Measurements from ENCODE around the gene TMEM167A.

TMEM167A gene

DNA sequence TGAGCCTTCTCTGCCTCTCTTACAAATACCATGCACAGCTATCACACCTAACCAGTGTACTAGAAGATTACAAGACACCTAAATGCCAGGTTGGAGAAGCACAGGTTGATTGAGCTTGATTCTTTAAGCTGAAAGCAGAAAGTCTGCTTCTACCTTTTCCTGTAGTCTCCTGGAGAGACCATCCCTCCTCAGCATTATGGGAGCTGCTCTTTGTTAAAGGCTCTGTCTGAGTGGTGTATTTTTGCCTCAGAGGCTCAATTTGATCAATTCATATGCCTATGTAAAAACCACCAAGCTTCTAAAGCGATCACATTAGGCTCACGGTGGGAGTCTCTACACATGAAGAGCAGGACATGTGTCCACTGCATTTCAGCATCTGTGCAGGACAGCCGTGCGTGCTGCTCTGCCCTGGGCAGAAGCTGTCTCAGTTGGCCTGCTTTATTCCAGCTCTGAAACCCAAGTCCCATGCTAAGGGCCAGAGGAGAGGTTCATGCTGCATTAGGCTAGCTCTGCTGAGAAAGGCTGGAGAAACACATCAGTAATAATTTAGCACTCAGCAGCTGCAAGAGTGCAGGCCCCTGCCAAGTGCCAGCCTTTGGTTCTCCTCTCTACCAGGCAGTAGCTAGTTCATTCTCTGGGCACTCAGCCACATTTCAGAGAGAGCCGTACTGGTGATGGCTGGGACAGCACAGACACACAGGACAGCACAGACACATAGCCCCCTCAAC lies 41.7 kb downstream of the TMEM167A start:
- DNase-seq (ENCODE audit: low read depth, low spot score), result no peak

DNA sequence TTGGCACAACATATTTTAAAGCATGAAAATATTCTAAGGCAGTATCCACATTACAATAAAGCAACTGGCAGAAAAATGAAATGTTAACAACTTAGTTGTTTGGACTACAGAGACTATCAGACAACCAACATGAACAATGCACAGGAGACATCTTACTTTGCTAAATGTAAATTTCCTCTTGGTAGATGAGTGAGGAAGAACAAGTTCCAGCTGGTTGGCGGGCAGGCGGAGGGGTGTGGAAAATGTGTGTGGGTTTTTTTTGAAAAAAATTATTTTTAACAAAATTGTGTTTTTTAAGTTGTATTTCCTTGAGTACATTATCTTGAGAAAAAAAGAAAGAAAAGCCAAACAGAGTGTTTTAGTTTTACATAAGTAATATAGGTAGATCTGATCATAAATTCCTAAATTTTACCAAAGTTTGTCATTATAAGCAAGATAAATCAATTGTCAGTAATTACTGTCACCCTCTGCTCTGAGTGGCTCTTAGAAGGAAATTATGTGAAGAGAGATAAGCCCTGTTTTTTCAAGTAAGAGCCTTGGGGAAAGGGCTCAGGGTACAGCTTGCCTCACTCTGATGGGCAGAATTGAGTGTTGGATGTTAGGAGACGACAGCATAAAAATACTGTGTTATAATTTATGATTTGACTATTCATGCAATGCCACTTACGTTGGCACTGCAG lies 42.5 kb downstream of the TMEM167A start:
- no peak for DNase-seq (ENCODE audit: low read depth, low spot score)

DNA sequence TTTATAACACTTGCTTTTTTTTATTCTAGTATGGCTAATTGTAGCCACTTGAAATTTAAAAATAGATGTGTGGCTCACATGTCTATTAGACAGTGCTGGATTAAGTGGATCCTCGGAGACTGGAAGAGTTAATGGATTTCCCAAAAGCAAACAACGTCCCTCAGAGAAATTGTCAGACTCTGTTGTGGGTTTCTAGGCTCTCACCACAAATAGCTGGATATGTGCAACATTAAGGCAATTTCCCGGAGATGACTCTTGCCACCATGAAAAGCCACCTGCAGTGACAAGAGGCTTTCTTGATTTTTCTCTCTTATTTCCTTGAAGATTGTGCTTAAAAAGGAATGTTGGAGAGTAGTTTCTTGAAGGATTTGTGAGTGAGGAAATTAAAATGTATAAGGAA lies 43.2 kb downstream of the TMEM167A start:
- no peak for DNase-seq (ENCODE audit: low read depth, low spot score)

DNA sequence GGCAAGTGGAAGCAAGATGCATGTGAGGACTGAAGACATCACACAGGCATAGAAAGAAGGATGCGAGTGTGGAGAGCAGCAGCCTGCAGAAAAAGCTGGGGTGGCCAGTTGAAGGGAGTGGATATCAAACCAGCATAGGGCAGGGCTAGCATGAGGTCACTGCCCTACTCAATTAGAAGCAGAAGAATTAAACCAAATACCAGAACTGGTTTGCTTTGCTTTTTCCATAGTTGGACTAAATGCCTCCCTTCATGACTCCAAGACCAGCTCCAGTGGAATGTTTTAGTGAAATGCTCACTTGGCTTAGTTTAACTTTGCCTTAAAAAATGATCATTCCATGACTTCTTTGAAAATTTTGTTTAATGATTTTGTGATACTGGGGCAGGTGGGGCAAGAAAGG lies 45.8 kb downstream of the TMEM167A start:
- no peak for DNase-seq (ENCODE audit: low read depth, low spot score)

DNA sequence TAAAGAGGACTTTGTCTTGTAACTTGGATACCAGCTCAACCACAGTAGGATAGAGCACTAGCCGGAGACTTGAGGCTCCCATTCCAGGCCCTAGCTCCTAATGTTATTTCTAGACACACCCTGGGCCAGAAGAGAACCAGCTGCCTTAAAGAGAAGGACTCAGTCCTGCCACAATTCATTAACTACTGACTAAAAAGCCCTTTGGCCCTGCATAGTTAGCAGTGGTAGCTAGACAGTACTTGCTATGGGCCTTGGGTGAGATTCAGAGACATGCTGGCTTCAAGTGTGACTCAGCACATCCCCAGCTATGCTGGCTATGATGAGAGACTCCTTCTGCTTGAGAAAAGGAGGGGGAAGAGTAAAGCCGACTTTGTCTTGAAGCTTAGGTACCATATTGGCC lies 47.3 kb downstream of the TMEM167A start:
- no peak for DNase-seq (ENCODE audit: low read depth, low spot score)

DNA sequence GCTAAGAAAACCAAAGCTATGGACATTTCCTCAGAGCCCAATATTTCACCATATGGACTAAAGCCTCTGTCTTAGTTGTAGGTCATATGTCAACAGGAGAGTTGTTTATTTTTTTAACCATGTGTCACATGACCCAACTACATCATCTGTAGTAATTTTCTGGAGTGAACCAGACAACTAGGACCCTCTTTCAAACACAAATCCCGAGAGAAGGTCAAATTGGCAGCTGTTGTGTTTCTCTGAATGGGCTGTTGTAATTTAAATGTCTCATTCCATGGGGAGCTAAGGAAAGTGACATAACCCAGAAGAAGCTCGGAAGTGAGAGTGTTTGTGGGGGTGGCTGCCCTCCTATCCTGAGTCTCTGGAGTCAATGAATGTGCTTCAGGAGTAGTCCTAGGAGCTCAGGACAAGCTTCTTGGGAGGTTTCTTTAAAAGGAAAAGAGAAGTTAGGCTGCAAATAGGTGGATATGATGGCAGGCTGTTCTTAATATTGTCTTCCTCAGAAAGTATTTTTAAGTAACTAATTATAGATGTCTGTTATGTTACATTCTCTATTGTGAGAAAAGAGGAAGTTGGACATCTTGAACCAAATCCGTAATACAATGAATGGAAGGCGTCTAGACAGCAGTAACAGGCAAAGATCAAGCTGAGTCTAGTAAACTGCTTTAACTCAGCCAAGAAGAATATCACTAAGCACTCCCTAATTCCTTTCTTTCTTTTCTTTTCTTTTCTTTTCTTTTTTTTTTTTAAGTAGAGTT lies 50.1 kb downstream of the TMEM167A start:
- DNase-seq (ENCODE audit: low read depth, low spot score), result peak; percentile 87

DNA sequence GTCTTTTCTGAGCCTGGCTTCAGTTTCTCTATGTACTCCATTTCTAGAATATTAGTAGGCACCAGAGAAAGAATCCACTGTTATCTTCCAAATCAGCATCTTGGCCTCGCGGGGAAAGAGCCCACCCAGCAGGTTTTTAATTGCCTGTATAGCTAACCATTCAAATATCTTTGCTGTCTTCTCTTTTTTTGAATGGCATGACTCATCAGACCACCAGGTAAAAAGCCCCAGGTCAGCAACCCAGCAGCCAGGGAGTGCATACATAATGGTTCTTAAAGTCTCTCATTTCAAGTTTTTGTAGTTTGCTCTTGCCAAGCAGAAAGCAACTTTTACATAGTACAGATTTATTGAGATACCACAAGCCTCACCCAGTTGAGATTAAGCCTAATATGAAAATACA lies 50.7 kb downstream of the TMEM167A start:
- DNase-seq (ENCODE audit: low read depth, low spot score), result no peak

DNA sequence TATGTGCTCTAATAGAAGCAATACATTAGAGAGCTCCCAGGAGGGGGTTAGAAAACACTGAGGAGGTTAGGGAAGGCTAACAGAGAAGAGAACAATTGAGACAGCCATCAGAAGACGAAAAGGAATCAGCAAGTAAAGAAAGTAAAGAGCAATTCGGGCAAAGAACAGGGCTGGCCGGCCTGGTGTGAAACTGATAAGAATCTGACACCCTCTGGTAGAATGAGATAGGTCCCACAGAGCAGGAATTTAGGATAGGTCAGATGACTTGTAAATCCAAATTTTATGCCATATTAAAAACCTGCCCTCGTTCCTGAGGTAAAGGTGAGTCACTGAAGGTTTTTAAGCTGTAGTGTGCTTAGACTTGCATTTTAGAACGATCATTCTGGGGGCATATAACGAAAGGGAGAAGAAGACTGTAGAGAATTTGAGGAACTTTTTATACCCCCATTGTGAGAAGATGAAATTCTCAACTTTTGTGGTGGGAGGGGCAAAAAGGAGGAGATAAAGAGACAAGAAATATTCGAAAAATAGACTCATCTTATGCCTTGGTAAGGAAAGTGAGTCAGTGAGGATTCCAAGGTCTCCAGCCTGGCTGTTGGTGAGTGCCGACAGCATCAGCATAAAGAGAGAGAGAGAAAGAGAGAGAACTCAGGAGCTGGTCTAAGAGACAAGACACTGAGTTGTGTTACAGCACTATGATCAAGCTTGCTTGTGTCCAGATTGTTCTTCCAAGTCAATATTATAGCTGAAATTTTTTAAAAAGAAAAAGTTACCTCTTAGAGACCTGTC lies 51.3 kb downstream of the TMEM167A start:
- no peak for DNase-seq (ENCODE audit: low read depth, low spot score)

DNA sequence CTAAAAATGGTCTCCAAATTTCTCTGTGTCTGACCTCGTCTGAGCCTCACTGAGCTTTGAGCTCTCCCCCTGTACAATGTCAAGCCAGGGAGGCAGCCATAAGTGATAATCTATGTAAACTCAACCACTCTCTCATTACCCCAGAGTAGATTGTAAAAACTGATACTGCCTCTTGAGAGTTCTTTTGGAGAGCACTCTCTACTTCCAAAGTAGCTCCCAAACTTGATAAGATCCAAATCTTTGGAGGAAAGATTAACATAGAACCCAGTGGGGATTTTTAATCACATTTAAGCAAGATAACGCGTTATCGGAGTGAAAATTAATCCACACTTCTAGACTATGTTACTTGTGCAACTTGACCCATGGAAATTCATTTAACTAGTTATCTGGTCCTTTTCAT lies 54.9 kb downstream of the TMEM167A start:
- DNase-seq (ENCODE audit: low read depth, low spot score), result no peak

DNA sequence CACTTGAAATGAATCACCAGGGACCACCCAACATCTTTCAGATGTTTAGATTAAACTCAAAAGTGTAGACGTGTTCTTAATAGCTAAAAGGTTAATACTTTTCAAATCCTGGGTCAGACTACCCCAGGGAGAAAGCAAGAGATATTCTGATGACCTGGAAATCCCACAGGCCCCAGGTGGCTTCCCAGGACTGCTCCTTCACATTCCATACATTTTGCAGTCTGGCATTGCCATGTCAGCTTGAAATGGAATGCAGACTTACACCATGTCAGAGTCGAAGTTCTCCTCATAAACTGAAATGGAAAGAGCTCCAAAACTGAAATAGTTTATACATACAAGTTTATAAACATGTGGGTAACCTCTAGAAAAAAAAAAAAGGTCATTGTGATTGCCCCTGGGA lies 61.5 kb downstream of the TMEM167A start:
- DNase-seq (ENCODE audit: low read depth, low spot score), result no peak

DNA sequence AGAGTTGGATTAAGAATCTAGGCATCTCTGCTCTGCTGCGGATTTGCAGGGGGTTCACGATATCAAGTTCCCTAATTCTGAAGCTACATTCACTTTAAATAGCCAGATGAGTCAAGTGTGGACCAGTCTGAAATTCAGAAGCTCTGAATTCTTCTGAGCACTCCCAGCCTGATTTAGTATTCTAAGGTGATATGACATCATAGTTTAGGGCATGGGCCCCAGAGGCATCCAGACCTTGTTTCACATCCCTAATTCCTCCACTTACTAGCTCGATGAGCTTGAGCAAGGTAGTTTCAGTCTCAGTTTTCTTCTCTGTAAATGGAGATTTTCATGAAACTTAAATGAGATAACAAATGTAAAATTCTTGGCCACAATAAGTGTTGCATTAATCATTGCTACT lies 65.2 kb downstream of the TMEM167A start:
- no peak for DNase-seq (ENCODE audit: low read depth, low spot score)

DNA sequence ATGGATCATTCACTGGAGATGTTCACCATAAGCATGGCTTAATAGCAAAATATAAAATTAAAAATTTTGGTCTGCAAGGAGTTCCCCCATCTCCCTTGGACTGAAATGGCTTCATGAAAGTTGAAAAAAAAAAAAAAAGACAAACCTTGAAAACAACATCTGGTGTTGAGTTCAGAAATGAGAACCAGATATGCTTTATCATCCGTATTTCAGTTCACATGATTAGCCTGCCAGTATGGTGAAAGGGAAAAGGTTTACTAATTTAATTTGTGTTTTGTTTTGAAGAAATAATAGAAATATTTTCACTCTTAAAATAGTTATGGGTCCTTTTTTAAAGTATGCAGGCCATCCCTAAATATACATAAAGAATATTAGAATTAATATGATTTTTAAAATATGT lies 67.8 kb downstream of the TMEM167A start:
- no peak for DNase-seq (ENCODE audit: low read depth, low spot score)

DNA sequence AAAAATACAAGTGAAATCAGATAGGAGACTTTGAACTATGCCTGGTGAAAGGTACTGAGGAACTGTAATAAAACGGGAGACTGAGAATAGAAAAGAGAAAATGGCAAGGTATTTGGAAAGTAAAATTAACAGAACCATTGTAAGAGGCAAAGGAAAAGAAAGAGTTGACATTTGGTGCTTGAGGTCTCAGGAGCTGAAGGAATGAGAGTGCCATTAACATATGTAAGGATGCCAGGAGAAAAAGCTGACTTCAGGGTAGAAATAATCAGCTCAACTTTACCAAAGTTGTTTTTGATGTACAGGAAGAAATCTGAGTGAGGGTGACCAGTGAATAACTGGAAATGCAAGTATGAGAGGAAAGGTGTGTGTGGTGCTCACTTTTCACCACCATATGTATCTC lies 69.4 kb downstream of the TMEM167A start:
- DNase-seq (ENCODE audit: low read depth, low spot score), result no peak

DNA sequence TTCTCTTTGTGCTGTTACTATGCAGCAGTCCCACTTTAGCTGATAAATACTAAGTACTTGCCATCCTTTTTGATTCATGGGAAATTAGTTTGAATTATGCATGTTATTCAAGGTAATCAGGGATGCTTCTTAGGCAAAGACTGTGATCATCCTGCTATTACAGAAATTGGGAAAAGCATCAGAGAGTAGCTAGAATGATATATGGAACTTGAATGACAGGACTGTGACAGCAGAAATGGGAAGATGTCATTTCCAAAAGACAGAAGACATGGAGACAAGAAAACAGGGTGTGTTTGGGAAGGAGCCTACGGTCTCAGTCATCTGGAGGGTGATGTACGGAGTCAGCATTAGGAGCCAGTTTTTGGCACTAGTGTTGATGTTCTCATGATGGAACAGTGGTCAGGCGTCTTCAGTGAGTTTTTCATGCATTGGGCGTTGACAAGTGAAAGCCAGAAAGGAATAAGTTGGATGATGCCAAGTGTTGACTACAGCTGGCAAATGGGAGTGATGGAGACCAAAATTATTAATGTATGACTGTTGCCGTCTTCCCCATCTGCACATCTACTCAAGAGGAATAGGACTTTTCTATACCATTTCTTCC lies 70.4 kb downstream of the TMEM167A start:
- DNase-seq (ENCODE audit: low read depth, low spot score), result no peak

DNA sequence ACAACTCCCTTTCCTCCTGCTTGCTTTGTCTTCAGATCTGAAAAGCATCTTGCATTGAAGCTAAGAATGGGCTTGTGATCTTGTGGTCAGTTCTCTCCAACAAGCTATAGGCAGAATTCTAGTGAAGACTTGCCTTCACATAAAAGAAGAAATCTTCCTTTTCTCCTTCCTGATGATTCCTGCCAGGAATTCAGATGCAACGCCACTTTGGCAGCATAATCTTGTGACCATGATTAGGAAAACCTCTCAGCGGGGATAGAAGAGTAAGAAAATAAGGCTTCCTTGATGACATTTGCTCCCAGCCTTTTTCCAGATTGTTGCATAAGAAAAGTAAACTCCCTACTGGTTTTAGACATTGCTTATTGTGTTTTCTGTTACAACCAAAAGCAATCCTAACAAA lies 73.4 kb downstream of the TMEM167A start:
- DNase-seq (ENCODE audit: low read depth, low spot score), result no peak
